GM21786 (cell line): ENCODE data around the gene SLC1A1.
"Not testable (repeated sequence)": the region's sequence is repeated elsewhere in the genome, so short reads cannot be mapped to it uniquely, and the experiment has no call there.

Experiments
- ATAC-seq: cut with Tn5 transposase; IDR thresholded peaks from one replicate; pipeline ENCODE4 v1.9.1; 2021; ENCODE audit not compliant: unreplicated experiment

The SLC1A1 gene

GRCh38 chr9:4540425-4540824 lies 50.2 kb downstream of the SLC1A1 start:
- no peak for ATAC-seq

- no peak for ATAC-seq
Measured at GRCh38 chr9:4541281-4541680, 51.0 kb downstream of the SLC1A1 start.

- ATAC-seq: no peak
Measured at GRCh38 chr9:4541856-4542255, 51.6 kb downstream of the SLC1A1 start.

GRCh38 chr9:4544714-4545113 lies 54.4 kb downstream of the SLC1A1 start:
- ATAC-seq: not testable (repeated sequence)

- ATAC-seq: no peak
Measured at GRCh38 chr9:4547016-4547415, 56.7 kb downstream of the SLC1A1 start.

- ATAC-seq: no peak
Measured at GRCh38 chr9:4548811-4549725, 58.8 kb downstream of the SLC1A1 start.

GRCh38 chr9:4549751-4550295 lies 59.6 kb downstream of the SLC1A1 start:
- no peak for ATAC-seq

- no peak for ATAC-seq
Measured at GRCh38 chr9:4550777-4551484, 60.7 kb downstream of the SLC1A1 start.

- ATAC-seq: no peak
Measured at GRCh38 chr9:4553951-4554381, 63.7 kb downstream of the SLC1A1 start.

- no peak for ATAC-seq
Measured at GRCh38 chr9:4555236-4555635, 65.0 kb downstream of the SLC1A1 start.

GRCh38 chr9:4558371-4558998 lies 68.2 kb downstream of the SLC1A1 start:
- ATAC-seq: no peak

GRCh38 chr9:4559261-4560182 lies 69.3 kb downstream of the SLC1A1 start:
- peak; percentile 85 for ATAC-seq

- no peak for ATAC-seq
Measured at GRCh38 chr9:4563105-4563504, 72.8 kb downstream of the SLC1A1 start.

- ATAC-seq: no peak
Measured at GRCh38 chr9:4566806-4567205, 76.5 kb downstream of the SLC1A1 start.

GRCh38 chr9:4567601-4568000 lies 77.3 kb downstream of the SLC1A1 start:
- ATAC-seq: no peak

- ATAC-seq: no peak
Measured at GRCh38 chr9:4569101-4569500, 78.8 kb downstream of the SLC1A1 start.

GRCh38 chr9:4572184-4572826 lies 82.0 kb downstream of the SLC1A1 start:
- ATAC-seq: no peak

GRCh38 chr9:4573176-4573575 lies 82.9 kb downstream of the SLC1A1 start:
- no peak for ATAC-seq

- no peak for ATAC-seq
Measured at GRCh38 chr9:4573634-4574389, 83.5 kb downstream of the SLC1A1 start.
